Astrocyte (in vitro differentiated cells and primary cell): ENCODE results near the gene OVOL1.

Experiments used
- CTCF ChIP-seq: IDR thresholded peaks from 2 replicates; pipeline ENCODE4 v1.5.1; 2011; ENCODE audit warnings: low read depth, mild to moderate bottlenecking, inconsistent platforms, low read length, moderate library complexity; ENCODE audit not compliant: insufficient read depth
- EZH2 ChIP-seq: IDR thresholded peaks from 2 replicates; pipeline ENCODE4 v1.6.1; 2012; ENCODE audit warnings: mild to moderate bottlenecking, low read length, inconsistent platforms; ENCODE audit not compliant: insufficient read depth

- TF ChIP-seq CTCF = no peak
- no peak for TF ChIP-seq EZH2
Measured at GRCh38 chr11:65797711-65798110, 10.8 kb downstream of the OVOL1 start.
